ENCODE results near the gene IKBKG. TPM values are rescaled to one million over a fixed set of nuclear protein-coding genes. Genes with fewer than 3 reads are reported as not detected.
A peak's percentile ranks its signal among the peaks of the same experiment; 100 is the strongest.
"Not testable (repeated sequence)": the region's sequence is repeated elsewhere in the genome, so short reads cannot be mapped to it uniquely, and the experiment has no call there.

IKBKG gene
- total and polyA plus RNA-seq, 7 experiments from 2014 or later = 19.6 to 45.5 (median 37.3) TPM

GRCh38 chrX:154548028-154548316 is 552 bp downstream of the IKBKG start:
- peaks cover 20 to 38% of the 10 kb centered on the region in 2 donors for H3K4me1 ChIP-seq (ENCODE audit: control insufficient read depth in 2 of 2, insufficient read depth in 2 of 2, low read length in 2 of 2)
- no peaks in the 10 kb centered on the region for H3K9me3 Mint-ChIP-seq
- H3K27me3 ChIP-seq (ENCODE audit: control insufficient read depth in 2 of 2, insufficient read depth in 2 of 2, low read length in 2 of 2) = no peaks in the 10 kb centered on the region
- peak overlapping the region; percentile 75 for H3K4me3 ChIP-seq (ENCODE audit: low read length)
- H3K4me1 Mint-ChIP-seq = peaks cover 24 to 53% (median 38%) of the 10 kb centered on the region in 7 donors
- DNase-seq = peak in 1 of 9 donors; percentile 7
- peak overlapping the region; percentile 88 to 97 (median 93) for H3K27ac Mint-ChIP-seq
- peaks cover 0 to 22% (median 3%) of the 10 kb centered on the region in 5 donors for H3K36me3 Mint-ChIP-seq
- ATAC-seq = no peak
- peak overlapping the region; percentile 93 for H3K27ac ChIP-seq (ENCODE audit: low read depth, low read length)
- no peaks in the 10 kb centered on the region for H3K9me3 ChIP-seq (ENCODE audit: control insufficient read depth in 2 of 3, low read length in 3 of 3)
- ChIA-PET POLR2A (interaction anchor here (0.6 to 2.9 kb wide), 11 partner anchors 21 to 577 kb away, joined by 3 to 9 read pairs (median 4); partner anchors contain the start of genes EMD, GAB3, HCFC1 and RPL10), CTCF (no interaction called here)
- H3K36me3 ChIP-seq (ENCODE audit: control insufficient read depth in 2 of 3, insufficient read depth in 3 of 3, low read length in 3 of 3) = peaks cover 0 to 1% (median 0%) of the 10 kb centered on the region in 3 experiments
- intact Hi-C loops (cut with micrococcal nuclease) = no loop called here
- H3K4me3 Mint-ChIP-seq = peak overlapping the region; percentile 84 to 98 (median 90)
- H3K27me3 Mint-ChIP-seq = no peaks in the 10 kb centered on the region

GRCh38 chrX:154549766-154550165 is 2.3 kb downstream of the IKBKG start:
- Mint-ChIP-seq H3K4me1 (peaks cover 22 to 55% (median 37%) of the 10 kb centered on the region in 7 donors), H3K27me3 (no peaks in the 10 kb centered on the region), H3K36me3 (peaks cover 0 to 21% (median 3%) of the 10 kb centered on the region in 5 donors), H3K27ac (peak overlapping the region in 4 of 9 donors; percentile 13 to 67 (median 46)), H3K9me3 (no peaks in the 10 kb centered on the region), H3K4me3 (peak overlapping the region; percentile 9 to 71 (median 54))
- DNase-seq (no peak), ATAC-seq (no peak)
- ChIA-PET POLR2A (no interaction called here), CTCF (no interaction called here)
- intact Hi-C loops (cut with micrococcal nuclease) = no loop called here
- Histone ChIP-seq H3K27ac (ENCODE audit: low read depth, low read length) (no peak overlapping the region), H3K4me3 (ENCODE audit: low read length) (no peak overlapping the region), H3K9me3 (ENCODE audit: control insufficient read depth in 2 of 3, low read length in 3 of 3) (no peaks in the 10 kb centered on the region), H3K27me3 (ENCODE audit: control insufficient read depth in 2 of 2, insufficient read depth in 2 of 2, low read length in 2 of 2) (no peaks in the 10 kb centered on the region), H3K4me1 (ENCODE audit: control insufficient read depth in 2 of 2, insufficient read depth in 2 of 2, low read length in 2 of 2) (peaks cover 9 to 34% of the 10 kb centered on the region in 2 donors), H3K36me3 (ENCODE audit: control insufficient read depth in 2 of 3, insufficient read depth in 3 of 3, low read length in 3 of 3) (peaks cover 0 to 9% (median 0%) of the 10 kb centered on the region in 3 experiments)

- H3K4me1 Mint-ChIP-seq = peaks cover 21 to 46% (median 36%) of the 10 kb centered on the region in 7 donors
- H3K27ac Mint-ChIP-seq = peak overlapping the region in 1 of 9 donors; percentile 69
- ATAC-seq; CTCF ChIA-PET; H3K9me3 Mint-ChIP-seq; H3K4me3 ChIP-seq (ENCODE audit: low read length); H3K36me3 ChIP-seq (ENCODE audit: control insufficient read depth in 2 of 3, insufficient read depth in 3 of 3, low read length in 3 of 3); intact Hi-C loops (cut with micrococcal nuclease); H3K27ac ChIP-seq (ENCODE audit: low read depth, low read length); H3K27me3 Mint-ChIP-seq; H3K9me3 ChIP-seq (ENCODE audit: control insufficient read depth in 2 of 3, low read length in 3 of 3); H3K27me3 ChIP-seq (ENCODE audit: control insufficient read depth in 2 of 2, insufficient read depth in 2 of 2, low read length in 2 of 2); DNase-seq: not testable (repeated sequence)
- peak overlapping the region in 1 of 10 donors; percentile 6 for H3K4me3 Mint-ChIP-seq
- H3K4me1 ChIP-seq (ENCODE audit: control insufficient read depth in 2 of 2, insufficient read depth in 2 of 2, low read length in 2 of 2) = peaks cover 9 to 17% of the 10 kb centered on the region in 2 donors
- H3K36me3 Mint-ChIP-seq = peaks cover 0 to 15% (median 3%) of the 10 kb centered on the region in 5 donors
- POLR2A ChIA-PET = interaction anchor here (0.6 kb wide), 1 partner anchor 196 kb away, joined by 3 read pairs; no protein-coding TSS in a partner anchor
Measured at GRCh38 chrX:154552112-154552806, 4.8 kb downstream of the IKBKG start.

- POLR2A ChIA-PET = not testable (repeated sequence)
- H3K4me1 Mint-ChIP-seq = peaks cover 4 to 12% (median 8%) of the 10 kb centered on the region in 7 donors
Measured at GRCh38 chrX:154558060-154558690, 10.8 kb downstream of the IKBKG start.

GRCh38 chrX:154558896-154559295 is 11.5 kb downstream of the IKBKG start:
- H3K36me3 ChIP-seq (ENCODE audit: control insufficient read depth in 2 of 3, insufficient read depth in 3 of 3, low read length in 3 of 3); H3K27ac Mint-ChIP-seq; H3K27ac ChIP-seq (ENCODE audit: low read depth, low read length); H3K4me1 Mint-ChIP-seq; DNase-seq; H3K27me3 ChIP-seq (ENCODE audit: control insufficient read depth in 2 of 2, insufficient read depth in 2 of 2, low read length in 2 of 2); intact Hi-C loops (cut with micrococcal nuclease); H3K9me3 Mint-ChIP-seq; H3K4me3 ChIP-seq (ENCODE audit: low read length); H3K27me3 Mint-ChIP-seq; H3K9me3 ChIP-seq (ENCODE audit: control insufficient read depth in 2 of 3, low read length in 3 of 3); CTCF ChIA-PET; H3K36me3 Mint-ChIP-seq; POLR2A ChIA-PET; H3K4me1 ChIP-seq (ENCODE audit: control insufficient read depth in 2 of 2, insufficient read depth in 2 of 2, low read length in 2 of 2); ATAC-seq; H3K4me3 Mint-ChIP-seq: not testable (repeated sequence)

More at GRCh38 chrX:154558060-154558690, 10.8 kb downstream of the IKBKG start:
- H3K36me3 ChIP-seq (ENCODE audit: control insufficient read depth in 2 of 3, insufficient read depth in 3 of 3, low read length in 3 of 3); H3K4me1 ChIP-seq (ENCODE audit: control insufficient read depth in 2 of 2, insufficient read depth in 2 of 2, low read length in 2 of 2); H3K27me3 ChIP-seq (ENCODE audit: control insufficient read depth in 2 of 2, insufficient read depth in 2 of 2, low read length in 2 of 2); CTCF ChIA-PET; H3K27me3 Mint-ChIP-seq; H3K4me3 Mint-ChIP-seq; H3K9me3 Mint-ChIP-seq; intact Hi-C loops (cut with micrococcal nuclease); H3K27ac ChIP-seq (ENCODE audit: low read depth, low read length); H3K36me3 Mint-ChIP-seq; H3K9me3 ChIP-seq (ENCODE audit: control insufficient read depth in 2 of 3, low read length in 3 of 3); DNase-seq; H3K27ac Mint-ChIP-seq; H3K4me3 ChIP-seq (ENCODE audit: low read length): not testable (repeated sequence)
- peak; percentile 56 for ATAC-seq

GRCh38 chrX:154560326-154560725 is 12.9 kb downstream of the IKBKG start:
- H3K4me3 ChIP-seq (ENCODE audit: low read length); H3K27ac ChIP-seq (ENCODE audit: low read depth, low read length); H3K27me3 ChIP-seq (ENCODE audit: control insufficient read depth in 2 of 2, insufficient read depth in 2 of 2, low read length in 2 of 2); H3K27me3 Mint-ChIP-seq; H3K36me3 Mint-ChIP-seq; H3K27ac Mint-ChIP-seq; H3K4me1 Mint-ChIP-seq; H3K36me3 ChIP-seq (ENCODE audit: control insufficient read depth in 2 of 3, insufficient read depth in 3 of 3, low read length in 3 of 3); DNase-seq; H3K4me3 Mint-ChIP-seq; H3K4me1 ChIP-seq (ENCODE audit: control insufficient read depth in 2 of 2, insufficient read depth in 2 of 2, low read length in 2 of 2); intact Hi-C loops (cut with micrococcal nuclease); CTCF ChIA-PET; POLR2A ChIA-PET; H3K9me3 ChIP-seq (ENCODE audit: control insufficient read depth in 2 of 3, low read length in 3 of 3); ATAC-seq; H3K9me3 Mint-ChIP-seq: not testable (repeated sequence)

GRCh38 chrX:154562295-154562694 is 14.9 kb downstream of the IKBKG start:
- H3K27ac ChIP-seq (ENCODE audit: low read depth, low read length); H3K4me1 Mint-ChIP-seq; CTCF ChIA-PET; H3K27ac Mint-ChIP-seq; POLR2A ChIA-PET; H3K36me3 Mint-ChIP-seq; ATAC-seq; H3K4me1 ChIP-seq (ENCODE audit: control insufficient read depth in 2 of 2, insufficient read depth in 2 of 2, low read length in 2 of 2); H3K4me3 ChIP-seq (ENCODE audit: low read length); H3K9me3 Mint-ChIP-seq; H3K36me3 ChIP-seq (ENCODE audit: control insufficient read depth in 2 of 3, insufficient read depth in 3 of 3, low read length in 3 of 3); intact Hi-C loops (cut with micrococcal nuclease); H3K4me3 Mint-ChIP-seq; H3K27me3 Mint-ChIP-seq; H3K27me3 ChIP-seq (ENCODE audit: control insufficient read depth in 2 of 2, insufficient read depth in 2 of 2, low read length in 2 of 2); H3K9me3 ChIP-seq (ENCODE audit: control insufficient read depth in 2 of 3, low read length in 3 of 3); DNase-seq: not testable (repeated sequence)

All from naive thymus-derived CD4-positive, alpha-beta T cell (primary cell).